ENCODE measurements around the gene AADAC. TPM values are rescaled to one million over a fixed set of nuclear protein-coding genes. Genes with fewer than 3 reads are reported as not detected.
"Not testable (repeated sequence)": the region's sequence is repeated elsewhere in the genome, so short reads cannot be mapped to it uniquely, and the experiment has no call there.

The AADAC gene
- total RNA-seq, 1 donor from 2014 or later, result not detected

DNA sequence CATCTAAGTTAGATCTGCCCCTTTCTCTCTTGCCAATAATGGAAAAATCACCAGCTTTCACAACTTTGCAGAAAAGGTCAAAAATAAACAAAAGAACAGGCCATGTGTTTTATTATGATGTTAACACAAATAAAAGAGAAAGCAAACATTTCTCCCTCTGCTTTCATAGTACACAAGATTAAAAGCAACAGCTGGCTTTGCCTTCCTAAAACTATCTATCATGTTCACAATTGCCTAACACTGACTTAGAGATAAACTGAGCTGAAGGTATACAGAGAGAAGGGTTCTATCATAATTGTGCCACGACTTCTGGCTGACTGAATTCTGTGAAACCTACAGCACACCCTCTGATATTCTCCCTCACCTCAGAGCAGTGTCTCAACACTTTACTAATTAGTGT, 29.4 kb downstream of the AADAC start:
- Mint-ChIP-seq H3K36me3 (ENCODE audit: low read depth, unreplicated experiment) (no peaks in the 10 kb centered on the region), H3K4me1 (ENCODE audit: low read depth, unreplicated experiment) (peaks cover 4% of the 10 kb centered on the region), H3K27ac (ENCODE audit: unreplicated experiment) (no peak overlapping the region), H3K9me3 (ENCODE audit: unreplicated experiment) (peaks cover 4% of the 10 kb centered on the region), H3K27me3 (ENCODE audit: low read depth, unreplicated experiment) (no peaks in the 10 kb centered on the region), H3K4me3 (ENCODE audit: unreplicated experiment) (no peak overlapping the region)
- H3K4me2 ChIP-seq (ENCODE audit: low read length), result no peak overlapping the region
- H3K9ac ChIP-seq (ENCODE audit: low read length), result no peak overlapping the region
- TF ChIP-seq, protein P1, sequence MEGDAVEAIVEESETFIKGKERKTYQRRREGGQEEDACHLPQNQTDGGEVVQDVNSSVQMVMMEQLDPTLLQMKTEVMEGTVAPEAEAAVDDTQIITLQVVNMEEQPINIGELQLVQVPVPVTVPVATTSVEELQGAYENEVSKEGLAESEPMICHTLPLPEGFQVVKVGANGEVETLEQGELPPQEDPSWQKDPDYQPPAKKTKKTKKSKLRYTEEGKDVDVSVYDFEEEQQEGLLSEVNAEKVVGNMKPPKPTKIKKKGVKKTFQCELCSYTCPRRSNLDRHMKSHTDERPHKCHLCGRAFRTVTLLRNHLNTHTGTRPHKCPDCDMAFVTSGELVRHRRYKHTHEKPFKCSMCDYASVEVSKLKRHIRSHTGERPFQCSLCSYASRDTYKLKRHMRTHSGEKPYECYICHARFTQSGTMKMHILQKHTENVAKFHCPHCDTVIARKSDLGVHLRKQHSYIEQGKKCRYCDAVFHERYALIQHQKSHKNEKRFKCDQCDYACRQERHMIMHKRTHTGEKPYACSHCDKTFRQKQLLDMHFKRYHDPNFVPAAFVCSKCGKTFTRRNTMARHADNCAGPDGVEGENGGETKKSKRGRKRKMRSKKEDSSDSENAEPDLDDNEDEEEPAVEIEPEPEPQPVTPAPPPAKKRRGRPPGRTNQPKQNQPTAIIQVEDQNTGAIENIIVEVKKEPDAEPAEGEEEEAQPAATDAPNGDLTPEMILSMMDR (IDR thresholded peaks at IDR 0.05; ENCODE audit: insufficient read depth, low read depth, low read length), result no peak
- TF ChIP-seq EZH2 (IDR thresholded peaks at IDR 0.05; ENCODE audit: insufficient read depth, low read length), result no peak
- no peaks in the 10 kb centered on the region for H3K9me3 ChIP-seq (ENCODE audit: insufficient read depth, low read depth, low read length)
- no peaks in the 10 kb centered on the region for H4K20me1 ChIP-seq (ENCODE audit: insufficient read depth, low read length)
- no peak overlapping the region for H3K27ac ChIP-seq (ENCODE audit: low read depth, low read length)
- no peaks in the 10 kb centered on the region for H3K79me2 ChIP-seq (ENCODE audit: insufficient read depth, low read length)
- H2AFZ ChIP-seq (ENCODE audit: low read depth, low read length), result peak overlapping the region; percentile 1
- H3K27me3 ChIP-seq (ENCODE audit: insufficient read depth, low read length), result no peaks in the 10 kb centered on the region
- DNase-seq (ENCODE audit: low read depth), result no peak
- H3K4me3 ChIP-seq (ENCODE audit: insufficient read depth, low read depth, low read length), result no peak overlapping the region
- H3K4me1 ChIP-seq (ENCODE audit: insufficient read depth, low read length), result no peaks in the 10 kb centered on the region
- FAIRE-seq, result no peak
- no peaks in the 10 kb centered on the region for H3K36me3 ChIP-seq (ENCODE audit: insufficient read depth, low read length)

GRCh38 chr3:151845306-151845905, 31.5 kb downstream of the AADAC start:
- FAIRE-seq (no peak), DNase-seq (ENCODE audit: low read depth) (no peak)
- Histone ChIP-seq H3K9ac (ENCODE audit: low read length) (no peak overlapping the region), H2AFZ (ENCODE audit: low read depth, low read length) (no peak overlapping the region), H3K4me2 (ENCODE audit: low read length) (no peak overlapping the region), H3K4me1 (ENCODE audit: insufficient read depth, low read length) (no peaks in the 10 kb centered on the region), H3K36me3 (ENCODE audit: insufficient read depth, low read length) (no peaks in the 10 kb centered on the region), H3K27ac (ENCODE audit: low read depth, low read length) (no peak overlapping the region), H3K79me2 (ENCODE audit: insufficient read depth, low read length) (no peaks in the 10 kb centered on the region), H3K9me3 (ENCODE audit: insufficient read depth, low read depth, low read length) (no peaks in the 10 kb centered on the region), H4K20me1 (ENCODE audit: insufficient read depth, low read length) (no peaks in the 10 kb centered on the region), H3K27me3 (ENCODE audit: insufficient read depth, low read length) (no peaks in the 10 kb centered on the region), H3K4me3 (ENCODE audit: insufficient read depth, low read depth, low read length) (no peak overlapping the region)
- H3K4me3 Mint-ChIP-seq (ENCODE audit: unreplicated experiment), result no peak overlapping the region
- no peaks in the 10 kb centered on the region for H3K36me3 Mint-ChIP-seq (ENCODE audit: low read depth, unreplicated experiment)
- H3K27ac Mint-ChIP-seq (ENCODE audit: unreplicated experiment), result no peak overlapping the region
- no peaks in the 10 kb centered on the region for H3K27me3 Mint-ChIP-seq (ENCODE audit: low read depth, unreplicated experiment)
- TF ChIP-seq, protein P1 (IDR thresholded peaks at IDR 0.05; ENCODE audit: insufficient read depth, low read depth, low read length), result no peak
- peaks cover 4% of the 10 kb centered on the region for H3K4me1 Mint-ChIP-seq (ENCODE audit: low read depth, unreplicated experiment)
- peaks cover 16% of the 10 kb centered on the region for H3K9me3 Mint-ChIP-seq (ENCODE audit: unreplicated experiment)

- not testable (repeated sequence) for H3K27me3 Mint-ChIP-seq (ENCODE audit: low read depth, unreplicated experiment); H3K9ac ChIP-seq (ENCODE audit: low read length); H3K36me3 ChIP-seq (ENCODE audit: insufficient read depth, low read length); H3K4me1 Mint-ChIP-seq (ENCODE audit: low read depth, unreplicated experiment); H3K27me3 ChIP-seq (ENCODE audit: insufficient read depth, low read length); H4K20me1 ChIP-seq (ENCODE audit: insufficient read depth, low read length); H3K4me3 Mint-ChIP-seq (ENCODE audit: unreplicated experiment); H2AFZ ChIP-seq (ENCODE audit: low read depth, low read length); H3K79me2 ChIP-seq (ENCODE audit: insufficient read depth, low read length); H3K4me3 ChIP-seq (ENCODE audit: insufficient read depth, low read depth, low read length); H3K4me2 ChIP-seq (ENCODE audit: low read length); H3K9me3 ChIP-seq (ENCODE audit: insufficient read depth, low read depth, low read length); H3K36me3 Mint-ChIP-seq (ENCODE audit: low read depth, unreplicated experiment); H3K4me1 ChIP-seq (ENCODE audit: insufficient read depth, low read length); H3K27ac Mint-ChIP-seq (ENCODE audit: unreplicated experiment); H3K27ac ChIP-seq (ENCODE audit: low read depth, low read length); DNase-seq (ENCODE audit: low read depth); FAIRE-seq
- peaks cover 21% of the 10 kb centered on the region for H3K9me3 Mint-ChIP-seq (ENCODE audit: unreplicated experiment)
These were observed 36.1 kb downstream of the AADAC start for GRCh38 chr3:151850065-151850464.
